Astrocyte of the spinal cord (primary cell): ENCODE results near the gene R3HCC1L.

ENCODE experiments used
- DNase-seq: peaks from one replicate; pipeline ENCODE4 v3.0.0; 2011; ENCODE audit warnings: low read depth, low spot score
- H3K4me3 ChIP-seq: 2 replicates; pipeline ENCODE4 v1.5.1; 2011; ENCODE audit warnings: low read depth, mild to moderate bottlenecking, low read length, moderate library complexity
- in situ Hi-C: cut with HindIII; loops from 2 replicates; pipeline ENCODE4 v1.10.0; 2017; ENCODE audit warnings: low sequenced_read_pairs
- TF ChIP-seq, protein P1 (sequence below): IDR thresholded peaks from 2 replicates; pipeline ENCODE4 v1.5.1; 2012; ENCODE audit warnings: low read depth, mild to moderate bottlenecking, low read length, inconsistent platforms

R3HCC1L gene

GRCh38 chr10:98273057-98273850 lies 138.8 kb downstream of the R3HCC1L start:
- TF ChIP-seq, protein P1, sequence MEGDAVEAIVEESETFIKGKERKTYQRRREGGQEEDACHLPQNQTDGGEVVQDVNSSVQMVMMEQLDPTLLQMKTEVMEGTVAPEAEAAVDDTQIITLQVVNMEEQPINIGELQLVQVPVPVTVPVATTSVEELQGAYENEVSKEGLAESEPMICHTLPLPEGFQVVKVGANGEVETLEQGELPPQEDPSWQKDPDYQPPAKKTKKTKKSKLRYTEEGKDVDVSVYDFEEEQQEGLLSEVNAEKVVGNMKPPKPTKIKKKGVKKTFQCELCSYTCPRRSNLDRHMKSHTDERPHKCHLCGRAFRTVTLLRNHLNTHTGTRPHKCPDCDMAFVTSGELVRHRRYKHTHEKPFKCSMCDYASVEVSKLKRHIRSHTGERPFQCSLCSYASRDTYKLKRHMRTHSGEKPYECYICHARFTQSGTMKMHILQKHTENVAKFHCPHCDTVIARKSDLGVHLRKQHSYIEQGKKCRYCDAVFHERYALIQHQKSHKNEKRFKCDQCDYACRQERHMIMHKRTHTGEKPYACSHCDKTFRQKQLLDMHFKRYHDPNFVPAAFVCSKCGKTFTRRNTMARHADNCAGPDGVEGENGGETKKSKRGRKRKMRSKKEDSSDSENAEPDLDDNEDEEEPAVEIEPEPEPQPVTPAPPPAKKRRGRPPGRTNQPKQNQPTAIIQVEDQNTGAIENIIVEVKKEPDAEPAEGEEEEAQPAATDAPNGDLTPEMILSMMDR, result no peak
- in situ Hi-C loops, result no loop called here
- DNase-seq, result no peak
- H3K4me3 ChIP-seq, result no peak overlapping the region

DNA sequence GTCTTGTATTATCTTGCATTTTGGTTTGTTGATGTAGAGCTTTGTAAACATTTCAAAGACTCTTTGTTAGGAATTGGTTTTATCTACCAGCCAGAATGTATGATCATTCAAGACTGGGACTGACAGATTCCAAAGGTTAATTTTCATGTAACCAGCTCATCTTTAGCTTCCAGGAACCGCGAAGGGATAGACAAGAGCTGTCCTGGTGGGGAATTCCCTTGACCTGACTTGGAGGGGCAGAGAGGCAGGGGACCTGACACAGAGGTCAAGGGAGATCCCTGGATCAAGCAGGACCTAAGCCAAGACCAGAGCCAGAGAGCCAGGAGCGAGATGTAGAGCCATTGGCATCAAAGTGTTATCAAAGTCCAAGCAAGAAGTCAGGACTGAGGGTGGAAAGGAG lies 140.1 kb downstream of the R3HCC1L start:
- TF ChIP-seq, protein P1, result no peak
- H3K4me3 ChIP-seq, result no peak overlapping the region
- in situ Hi-C loops, result no loop called here
- no peak for DNase-seq

- in situ Hi-C loops, result no loop called here
- no peak for DNase-seq
Measured at GRCh38 chr10:98276311-98276710, 141.9 kb downstream of the R3HCC1L start.

GRCh38 chr10:98285416-98285815 lies 151.0 kb downstream of the R3HCC1L start:
- peak; percentile 19 for DNase-seq
- in situ Hi-C loops, result no loop called here
- TF ChIP-seq, protein P1, result no peak
- H3K4me3 ChIP-seq, result no peak overlapping the region

More at GRCh38 chr10:98276311-98276710, 141.9 kb downstream of the R3HCC1L start:
- TF ChIP-seq, protein P1, result no peak
- no peak overlapping the region for H3K4me3 ChIP-seq

- in situ Hi-C loops, result no loop called here
- TF ChIP-seq, protein P1, result no peak
- DNase-seq, result no peak
- H3K4me3 ChIP-seq, result no peak overlapping the region
Measured at GRCh38 chr10:98286419-98286818, 152.0 kb downstream of the R3HCC1L start.

DNA sequence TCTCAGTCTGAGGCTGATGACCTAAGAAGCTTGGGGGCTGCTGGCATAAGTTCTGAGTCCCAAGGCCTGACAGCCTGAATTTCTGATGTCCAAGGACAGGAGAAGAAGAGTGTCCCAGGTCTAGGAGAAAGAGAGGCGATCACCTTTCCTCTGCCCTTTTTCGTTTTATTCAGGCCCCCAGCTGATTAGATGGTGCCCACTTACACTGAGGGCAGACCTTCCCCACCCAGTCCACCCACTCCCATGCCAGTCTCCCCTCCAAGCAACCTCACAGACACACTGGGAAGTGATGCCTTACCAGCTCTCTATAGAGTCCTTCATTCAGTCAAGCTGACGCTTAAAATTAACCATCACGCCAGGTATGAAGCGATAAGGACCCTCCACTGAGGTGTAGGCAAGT lies 152.9 kb downstream of the R3HCC1L start:
- no peak overlapping the region for H3K4me3 ChIP-seq
- no peak for DNase-seq
- TF ChIP-seq, protein P1, result no peak
- in situ Hi-C loops, result no loop called here
